Stimulated activated CD8-positive, alpha-beta memory T cell treated with anti-CD3 and anti-CD28 coated beads, Interleukin-15, amount 100 ng/mL, for 24 hours (primary cell): Measurements from ENCODE around the gene PAXIP1.
A peak's percentile ranks its signal among the peaks of the same experiment; 100 is the strongest.
"Not testable (repeated sequence)": the region's sequence is repeated elsewhere in the genome, so short reads cannot be mapped to it uniquely, and the experiment has no call there.

Source experiments
- DNase-seq: peaks from one replicate; pipeline ENCODE4 v3.0.0-alpha.2; 2020; ENCODE audit warnings: low read depth

PAXIP1 gene

GRCh38 chr7:154937837-154938236, 65.1 kb downstream of the PAXIP1 start:
- no peak for DNase-seq

GRCh38 chr7:154934353-154934952, 68.5 kb downstream of the PAXIP1 start:
- not testable (repeated sequence) for DNase-seq

GRCh38 chr7:154931906-154932305, 71.0 kb downstream of the PAXIP1 start:
- no peak for DNase-seq

- DNase-seq, result no peak
Measured at GRCh38 chr7:154929006-154929726, 73.8 kb downstream of the PAXIP1 start.

- peak; percentile 22 for DNase-seq
Measured at GRCh38 chr7:154928136-154929005, 74.6 kb downstream of the PAXIP1 start.

GRCh38 chr7:154927624-154928125, 75.2 kb downstream of the PAXIP1 start:
- DNase-seq, result no peak

- DNase-seq, result not testable (repeated sequence)
Measured at GRCh38 chr7:154922472-154922871, 80.5 kb downstream of the PAXIP1 start.

GRCh38 chr7:154919344-154920225, 83.3 kb downstream of the PAXIP1 start:
- no peak for DNase-seq

- no peak for DNase-seq
Measured at GRCh38 chr7:154918741-154919140, 84.2 kb downstream of the PAXIP1 start.

- no peak for DNase-seq
Measured at GRCh38 chr7:154918266-154918665, 84.7 kb downstream of the PAXIP1 start.

GRCh38 chr7:154917808-154918160, 85.1 kb downstream of the PAXIP1 start:
- no peak for DNase-seq

- DNase-seq, result no peak
Measured at GRCh38 chr7:154916856-154917807, 85.8 kb downstream of the PAXIP1 start.

- DNase-seq, result no peak
Measured at GRCh38 chr7:154916381-154916780, 86.5 kb downstream of the PAXIP1 start.

GRCh38 chr7:154915600-154915999, 87.3 kb downstream of the PAXIP1 start:
- no peak for DNase-seq

GRCh38 chr7:154914996-154915380, 87.9 kb downstream of the PAXIP1 start:
- DNase-seq, result no peak

GRCh38 chr7:154914308-154914995, 88.5 kb downstream of the PAXIP1 start:
- no peak for DNase-seq

- DNase-seq, result peak; percentile 87
Measured at GRCh38 chr7:154913638-154914307, 89.2 kb downstream of the PAXIP1 start.

- no peak for DNase-seq
Measured at GRCh38 chr7:154912871-154913637, 89.9 kb downstream of the PAXIP1 start.
